MCF 10A (cell line): Measurements from ENCODE around the gene TMEM72. TPM values are rescaled to one million over a fixed set of nuclear protein-coding genes. Genes with fewer than 3 reads are reported as not detected.

Experiments used
- BruUV-seq: library from RNA; stranded (reverse); fragments of 400-500 nt; replicated peaks from 2 replicates; lab custom pipeline; 2021; lab: Mats Ljungman, UMichigan
- CTCF ChIA-PET: fragments of 300-600 bp; sonication (Branson Sonifier 250); formaldehyde crosslinking; extraction: SDS; loops from one replicate; lab custom pipeline; 2021; ENCODE audit warnings: antibody characterized with exemption, inconsistent platforms; lab: Yijun Ruan, JAX
- POLR2A ChIA-PET: fragments of 300-600, 350-650 bp; sonication (Branson Sonifier 250); formaldehyde crosslinking; extraction: SDS; loops from one replicate; lab custom pipeline; 2020; ENCODE audit warnings: antibody characterized with exemption, inconsistent platforms; lab: Yijun Ruan, JAX
- DNase-seq: peaks from one replicate; pipeline ENCODE4 v3.0.0-alpha.2; 2018; ENCODE audit not compliant: unreplicated experiment
- H3K27ac Mint-ChIP-seq: one replicate; pipeline ENCODE4 v1.8.0; 2022; ENCODE audit warnings: mild to moderate bottlenecking, low read depth, mixed read lengths; ENCODE audit not compliant: unreplicated experiment
- H3K27me3 Mint-ChIP-seq: one replicate; pipeline ENCODE4 v1.8.0; 2022; ENCODE audit warnings: mixed read lengths; ENCODE audit not compliant: insufficient read depth, unreplicated experiment
- H3K36me3 Mint-ChIP-seq: one replicate; pipeline ENCODE4 v1.8.0; 2022; ENCODE audit warnings: mild to moderate bottlenecking, moderate library complexity, mixed read lengths; ENCODE audit not compliant: insufficient read depth, unreplicated experiment
- H3K4me1 Mint-ChIP-seq: one replicate; pipeline ENCODE4 v1.8.0; 2022; ENCODE audit warnings: mixed read lengths; ENCODE audit not compliant: insufficient read depth, unreplicated experiment
- H3K4me3 Mint-ChIP-seq: one replicate; pipeline ENCODE4 v1.8.0; 2022; ENCODE audit warnings: mild to moderate bottlenecking, moderate library complexity, mixed read lengths; ENCODE audit not compliant: unreplicated experiment
- H3K9me3 Mint-ChIP-seq: one replicate; pipeline ENCODE4 v1.8.0; 2022; ENCODE audit warnings: mixed read lengths; ENCODE audit not compliant: unreplicated experiment
- intact Hi-C: fragments of 100-400 bp; cut with micrococcal nuclease; formaldehyde crosslinking; loops from 2 replicates; pipeline ENCODE4 v1.14.1; 2022
- total RNA-seq: library from RNA; stranded (reverse); gene quantifications from 2 replicates; pipeline ENCODE4 v1.2.3, GENCODE V29; 2022
- TF ChIP-seq, protein P1 (sequence below): fragments of 200-600 bp; IDR thresholded peaks from one replicate; pipeline ENCODE4 v1.8.0; 2022; ENCODE audit warnings: antibody characterized with exemption, mild to moderate bottlenecking; ENCODE audit not compliant: unreplicated experiment

The TMEM72 gene
- total RNA-seq, 1 experiment from 2014 or later: not detected

DNA sequence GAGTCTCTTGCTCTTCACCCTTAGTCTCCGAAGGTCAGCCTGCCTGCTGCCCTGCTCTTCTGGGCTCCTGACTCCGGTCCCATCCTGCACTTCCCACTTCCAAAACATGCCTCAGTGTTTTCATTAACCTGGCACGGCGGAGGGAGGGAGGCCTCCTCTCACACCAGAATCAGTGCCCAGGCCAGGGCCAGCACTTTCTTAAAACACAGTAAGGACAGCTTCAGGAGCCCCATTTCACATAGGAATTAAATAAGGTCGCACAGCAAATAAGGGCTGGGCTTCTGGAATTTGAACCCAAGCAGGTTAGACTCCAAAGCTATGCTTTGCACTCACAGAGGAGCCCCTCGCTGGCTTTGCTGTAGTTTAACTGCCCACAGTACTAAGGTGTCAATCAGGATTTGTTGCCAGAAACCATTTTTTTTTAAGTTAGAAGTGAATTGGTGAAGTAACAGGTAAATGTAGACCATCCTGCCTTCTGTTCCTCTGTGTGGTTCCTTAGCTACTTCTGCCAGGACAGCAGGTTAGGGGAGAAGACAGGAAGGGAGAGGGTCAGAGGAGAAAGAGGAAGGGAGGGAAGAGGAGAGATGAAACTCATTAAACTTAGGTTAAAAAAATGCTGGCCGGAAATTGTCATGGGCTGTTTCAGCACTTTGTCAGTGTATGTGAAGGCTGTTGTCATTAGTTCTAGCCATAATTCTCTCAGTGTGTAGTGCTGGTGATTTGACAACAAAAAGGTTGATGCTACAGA is 49.5 kb downstream of the TMEM72 start:
- H3K36me3 Mint-ChIP-seq: no peaks in the 10 kb centered on the region
- BruUV-seq: no TSS peak
- no peak for DNase-seq
- no peaks in the 10 kb centered on the region for H3K27me3 Mint-ChIP-seq
- peak overlapping the region; percentile 30 for H3K4me3 Mint-ChIP-seq
- H3K27ac Mint-ChIP-seq: no peak overlapping the region
- POLR2A ChIA-PET: interaction anchor here (0.6 kb wide), 1 partner anchor 29 kb away, joined by 3 read pairs; no protein-coding TSS in a partner anchor
- H3K9me3 Mint-ChIP-seq: no peaks in the 10 kb centered on the region
- intact Hi-C loops: no loop called here
- H3K4me1 Mint-ChIP-seq: peaks cover 22% of the 10 kb centered on the region
- TF ChIP-seq, protein P1, sequence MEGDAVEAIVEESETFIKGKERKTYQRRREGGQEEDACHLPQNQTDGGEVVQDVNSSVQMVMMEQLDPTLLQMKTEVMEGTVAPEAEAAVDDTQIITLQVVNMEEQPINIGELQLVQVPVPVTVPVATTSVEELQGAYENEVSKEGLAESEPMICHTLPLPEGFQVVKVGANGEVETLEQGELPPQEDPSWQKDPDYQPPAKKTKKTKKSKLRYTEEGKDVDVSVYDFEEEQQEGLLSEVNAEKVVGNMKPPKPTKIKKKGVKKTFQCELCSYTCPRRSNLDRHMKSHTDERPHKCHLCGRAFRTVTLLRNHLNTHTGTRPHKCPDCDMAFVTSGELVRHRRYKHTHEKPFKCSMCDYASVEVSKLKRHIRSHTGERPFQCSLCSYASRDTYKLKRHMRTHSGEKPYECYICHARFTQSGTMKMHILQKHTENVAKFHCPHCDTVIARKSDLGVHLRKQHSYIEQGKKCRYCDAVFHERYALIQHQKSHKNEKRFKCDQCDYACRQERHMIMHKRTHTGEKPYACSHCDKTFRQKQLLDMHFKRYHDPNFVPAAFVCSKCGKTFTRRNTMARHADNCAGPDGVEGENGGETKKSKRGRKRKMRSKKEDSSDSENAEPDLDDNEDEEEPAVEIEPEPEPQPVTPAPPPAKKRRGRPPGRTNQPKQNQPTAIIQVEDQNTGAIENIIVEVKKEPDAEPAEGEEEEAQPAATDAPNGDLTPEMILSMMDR: no peak
- CTCF ChIA-PET: interaction anchor here (0.8 kb wide), 1 partner anchor 15 kb away, joined by 3 read pairs; no protein-coding TSS in a partner anchor

DNA sequence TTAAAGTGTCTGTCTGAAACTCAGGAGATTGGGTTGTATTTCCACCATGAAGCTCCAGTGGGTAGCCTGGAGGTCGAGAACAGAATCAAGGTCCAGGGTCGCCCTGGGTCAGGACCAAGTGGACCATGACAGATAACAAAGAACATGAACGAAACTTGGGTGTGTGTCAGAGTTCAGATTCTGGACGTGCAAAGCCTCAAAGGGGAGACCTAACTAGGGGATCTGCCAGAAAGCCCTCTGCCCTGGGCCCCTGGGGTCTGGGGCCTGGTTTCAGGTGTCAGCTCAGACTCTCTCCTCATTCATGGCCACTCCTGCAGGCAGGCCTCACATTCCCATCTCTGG is 50.1 kb downstream of the TMEM72 start:
- no peaks in the 10 kb centered on the region for H3K9me3 Mint-ChIP-seq
- BruUV-seq: no TSS peak
- TF ChIP-seq, protein P1: no peak
- H3K36me3 Mint-ChIP-seq: no peaks in the 10 kb centered on the region
- no peak for DNase-seq
- H3K27me3 Mint-ChIP-seq: no peaks in the 10 kb centered on the region
- H3K4me1 Mint-ChIP-seq: peaks cover 22% of the 10 kb centered on the region
- H3K4me3 Mint-ChIP-seq: no peak overlapping the region
- no peak overlapping the region for H3K27ac Mint-ChIP-seq
- ChIA-PET CTCF (interaction anchor here (0.8 kb wide), 1 partner anchor 14 kb away, joined by 3 read pairs; no protein-coding TSS in a partner anchor), POLR2A (interaction anchor here (1.3 to 1.4 kb wide), 2 partner anchors 14 to 17 kb away, joined by 3 read pairs; partner anchors contain the start of gene DEPP1)
- intact Hi-C loops: no loop called here

GRCh38 chr10:44961931-44962750 is 51.0 kb downstream of the TMEM72 start:
- no peaks in the 10 kb centered on the region for H3K27me3 Mint-ChIP-seq
- no peak for DNase-seq
- TF ChIP-seq, protein P1: no peak
- POLR2A ChIA-PET: interaction anchor here (1.3 to 1.4 kb wide), 2 partner anchors 13 to 16 kb away, joined by 3 read pairs; partner anchors contain the start of gene DEPP1
- no peaks in the 10 kb centered on the region for H3K9me3 Mint-ChIP-seq
- H3K27ac Mint-ChIP-seq: no peak overlapping the region
- H3K4me1 Mint-ChIP-seq: peaks cover 22% of the 10 kb centered on the region
- no peaks in the 10 kb centered on the region for H3K36me3 Mint-ChIP-seq
- no peak overlapping the region for H3K4me3 Mint-ChIP-seq
- BruUV-seq: no TSS peak
- CTCF ChIA-PET: interaction anchor here (0.8 to 1.5 kb wide), 5 partner anchors 13 to 34 kb away, joined by 3 to 5 read pairs (median 5); no protein-coding TSS in a partner anchor
- intact Hi-C loops: no loop called here
